HG03520 (cell line): ENCODE results near the gene GAB4.
"Not testable (repeated sequence)": the region's sequence is repeated elsewhere in the genome, so short reads cannot be mapped to it uniquely, and the experiment has no call there.

Source experiments
- ATAC-seq: cut with Tn5 transposase; IDR thresholded peaks from one replicate; pipeline ENCODE4 v1.9.1; 2021; ENCODE audit warnings: mild to moderate bottlenecking, moderate library complexity; ENCODE audit not compliant: unreplicated experiment

GAB4 gene

GRCh38 chr22:16917144-16918003 is 90.6 kb downstream of the GAB4 start:
- ATAC-seq, result no peak

GRCh38 chr22:16915701-16916100 is 92.3 kb downstream of the GAB4 start:
- ATAC-seq, result no peak

GRCh38 chr22:16914911-16915310 is 93.1 kb downstream of the GAB4 start:
- not testable (repeated sequence) for ATAC-seq

- no peak for ATAC-seq
These were observed 94.0 kb downstream of the GAB4 start for GRCh38 chr22:16914006-16914405.

- ATAC-seq, result no peak
These were observed 95.7 kb downstream of the GAB4 start for GRCh38 chr22:16912281-16912680.
